Astrocyte (in vitro differentiated cells and primary cell): ENCODE results near the gene LRRC7. TPM values are rescaled to one million over a fixed set of nuclear protein-coding genes. Genes with fewer than 3 reads are reported as not detected.
"Not testable (repeated sequence)": the region's sequence is repeated elsewhere in the genome, so short reads cannot be mapped to it uniquely, and the experiment has no call there.

Experiments used
- DNase-seq: peaks from one replicate; pipeline ENCODE4 v3.0.0-alpha.2; 2010; ENCODE audit warnings: low read depth
- FAIRE-seq: peaks from 2 replicates; lab custom pipeline; 2011; peaks lifted over from hg19 to GRCh38; lab: Jason Lieb, UNC
- H2AFZ ChIP-seq: 2 replicates; pipeline ENCODE4 v1.6.0; 2012; ENCODE audit warnings: low read depth, low read length, inconsistent platforms
- H3K27ac ChIP-seq: 2 replicates; pipeline ENCODE4 v1.5.1; 2011; ENCODE audit warnings: low read depth, low read length, inconsistent platforms
- H3K27me3 ChIP-seq: 2 replicates; pipeline ENCODE4 v1.6.0; 2011; ENCODE audit warnings: low read length, inconsistent platforms; ENCODE audit not compliant: insufficient read depth
- H3K36me3 ChIP-seq: 2 replicates; pipeline ENCODE4 v1.5.1; 2011; ENCODE audit warnings: low read length, inconsistent platforms; ENCODE audit not compliant: insufficient read depth
- H3K4me1 ChIP-seq: 2 replicates; pipeline ENCODE4 v1.5.1; 2011; ENCODE audit warnings: low read length, inconsistent platforms; ENCODE audit not compliant: insufficient read depth
- H3K4me2 ChIP-seq: 2 replicates; pipeline ENCODE4 v1.6.0; 2012; ENCODE audit warnings: low read length, inconsistent platforms
- H3K4me3 ChIP-seq: 2 replicates; pipeline ENCODE4 v1.5.1; 2011; ENCODE audit warnings: low read depth, mild to moderate bottlenecking, low read length, inconsistent platforms; ENCODE audit not compliant: insufficient read depth
- H3K79me2 ChIP-seq: 2 replicates; pipeline ENCODE4 v1.6.0; 2012; ENCODE audit warnings: mild to moderate bottlenecking, low read length, inconsistent platforms; ENCODE audit not compliant: insufficient read depth
- H3K9ac ChIP-seq: 2 replicates; pipeline ENCODE4 v1.6.0; 2012; ENCODE audit warnings: mild to moderate bottlenecking, low read length, inconsistent platforms
- H3K9me3 ChIP-seq: 2 replicates; pipeline ENCODE4 v1.5.1; 2012; ENCODE audit warnings: low read depth, mild to moderate bottlenecking, low read length, inconsistent platforms; ENCODE audit not compliant: insufficient read depth
- H4K20me1 ChIP-seq: 2 replicates; pipeline ENCODE4 v1.6.0; 2012; ENCODE audit warnings: low read length, inconsistent platforms; ENCODE audit not compliant: insufficient read depth
- H3K27ac Mint-ChIP-seq: one replicate; pipeline ENCODE4 v1.8.0; 2021; ENCODE audit warnings: mild to moderate bottlenecking, mixed read lengths; ENCODE audit not compliant: unreplicated experiment
- H3K27me3 Mint-ChIP-seq: one replicate; pipeline ENCODE4 v1.8.0; 2021; ENCODE audit warnings: low read depth, mixed read lengths; ENCODE audit not compliant: unreplicated experiment
- H3K36me3 Mint-ChIP-seq: one replicate; pipeline ENCODE4 v1.8.0; 2021; ENCODE audit warnings: low read depth, mixed read lengths; ENCODE audit not compliant: unreplicated experiment
- H3K4me1 Mint-ChIP-seq: one replicate; pipeline ENCODE4 v1.8.0; 2021; ENCODE audit warnings: low read depth, mixed read lengths; ENCODE audit not compliant: unreplicated experiment
- H3K4me3 Mint-ChIP-seq: one replicate; pipeline ENCODE4 v1.8.0; 2021; ENCODE audit warnings: mild to moderate bottlenecking, moderate library complexity, mixed read lengths; ENCODE audit not compliant: unreplicated experiment
- H3K9me3 Mint-ChIP-seq: one replicate; pipeline ENCODE4 v1.8.0; 2021; ENCODE audit warnings: mild to moderate bottlenecking, mixed read lengths; ENCODE audit not compliant: unreplicated experiment
- EZH2 ChIP-seq: IDR thresholded peaks from 2 replicates; pipeline ENCODE4 v1.6.1; 2012; ENCODE audit warnings: mild to moderate bottlenecking, low read length, inconsistent platforms; ENCODE audit not compliant: insufficient read depth
- total RNA-seq: library from RNA; stranded (reverse); gene quantifications from 2 replicates; pipeline ENCODE4 v1.2.1, GENCODE V29; 2021
- TF ChIP-seq, protein P1 (sequence below): IDR thresholded peaks from 2 replicates; pipeline ENCODE4 v1.5.1; 2011; ENCODE audit warnings: low read depth, mild to moderate bottlenecking, inconsistent platforms, low read length, moderate library complexity; ENCODE audit not compliant: insufficient read depth

LRRC7 gene
- total RNA-seq, 1 donor from 2014 or later, result 0.27 TPM

DNA sequence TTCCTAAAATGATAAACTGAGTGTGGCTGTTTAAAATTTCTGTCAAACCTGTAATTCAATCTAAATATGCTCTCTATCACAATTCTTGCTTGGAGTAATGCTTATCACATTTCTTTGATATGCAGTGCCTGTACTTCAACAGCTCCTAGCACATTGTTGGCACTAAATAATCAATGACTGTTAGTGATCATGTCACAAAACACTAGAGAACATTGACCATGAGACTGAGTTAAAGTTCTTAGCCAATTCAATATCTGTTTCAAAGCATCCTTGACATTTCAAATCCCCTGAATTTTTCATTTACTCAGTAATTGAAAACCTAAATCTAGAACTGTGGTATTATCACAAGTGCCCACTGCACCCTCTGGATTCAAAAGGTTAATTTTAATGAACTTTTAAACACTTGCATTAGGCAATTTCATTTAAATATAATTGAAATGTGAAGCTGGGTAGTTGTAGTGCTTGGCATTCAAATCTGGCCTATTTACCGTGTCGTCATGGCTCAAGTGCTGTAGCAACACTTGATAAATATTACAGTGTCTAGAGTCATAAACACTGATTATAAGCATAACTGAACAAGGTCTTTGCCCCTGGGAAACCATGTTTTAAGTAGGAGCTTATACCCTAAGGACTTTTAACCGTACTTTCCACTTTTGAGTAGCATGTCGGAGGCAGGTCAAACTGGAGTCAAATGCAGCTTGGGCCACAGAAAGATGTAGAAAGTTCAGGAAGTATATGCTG lies 143.6 kb downstream of the LRRC7 start:
- no peak overlapping the region for H2AFZ ChIP-seq
- H3K4me3 ChIP-seq, result no peak overlapping the region
- Mint-ChIP-seq H3K4me3 (no peak overlapping the region), H3K27ac (no peak overlapping the region), H3K4me1 (no peaks in the 10 kb centered on the region), H3K36me3 (no peaks in the 10 kb centered on the region), H3K9me3 (no peaks in the 10 kb centered on the region), H3K27me3 (no peaks in the 10 kb centered on the region)
- no peak for FAIRE-seq
- H3K27me3 ChIP-seq, result no peaks in the 10 kb centered on the region
- H3K4me1 ChIP-seq, result no peaks in the 10 kb centered on the region
- no peaks in the 10 kb centered on the region for H4K20me1 ChIP-seq
- no peak overlapping the region for H3K4me2 ChIP-seq
- no peak overlapping the region for H3K9ac ChIP-seq
- no peak for TF ChIP-seq EZH2
- TF ChIP-seq, protein P1, sequence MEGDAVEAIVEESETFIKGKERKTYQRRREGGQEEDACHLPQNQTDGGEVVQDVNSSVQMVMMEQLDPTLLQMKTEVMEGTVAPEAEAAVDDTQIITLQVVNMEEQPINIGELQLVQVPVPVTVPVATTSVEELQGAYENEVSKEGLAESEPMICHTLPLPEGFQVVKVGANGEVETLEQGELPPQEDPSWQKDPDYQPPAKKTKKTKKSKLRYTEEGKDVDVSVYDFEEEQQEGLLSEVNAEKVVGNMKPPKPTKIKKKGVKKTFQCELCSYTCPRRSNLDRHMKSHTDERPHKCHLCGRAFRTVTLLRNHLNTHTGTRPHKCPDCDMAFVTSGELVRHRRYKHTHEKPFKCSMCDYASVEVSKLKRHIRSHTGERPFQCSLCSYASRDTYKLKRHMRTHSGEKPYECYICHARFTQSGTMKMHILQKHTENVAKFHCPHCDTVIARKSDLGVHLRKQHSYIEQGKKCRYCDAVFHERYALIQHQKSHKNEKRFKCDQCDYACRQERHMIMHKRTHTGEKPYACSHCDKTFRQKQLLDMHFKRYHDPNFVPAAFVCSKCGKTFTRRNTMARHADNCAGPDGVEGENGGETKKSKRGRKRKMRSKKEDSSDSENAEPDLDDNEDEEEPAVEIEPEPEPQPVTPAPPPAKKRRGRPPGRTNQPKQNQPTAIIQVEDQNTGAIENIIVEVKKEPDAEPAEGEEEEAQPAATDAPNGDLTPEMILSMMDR, result no peak
- H3K27ac ChIP-seq, result no peak overlapping the region
- H3K79me2 ChIP-seq, result no peaks in the 10 kb centered on the region
- no peaks in the 10 kb centered on the region for H3K9me3 ChIP-seq
- no peak for DNase-seq
- H3K36me3 ChIP-seq, result no peaks in the 10 kb centered on the region

DNA sequence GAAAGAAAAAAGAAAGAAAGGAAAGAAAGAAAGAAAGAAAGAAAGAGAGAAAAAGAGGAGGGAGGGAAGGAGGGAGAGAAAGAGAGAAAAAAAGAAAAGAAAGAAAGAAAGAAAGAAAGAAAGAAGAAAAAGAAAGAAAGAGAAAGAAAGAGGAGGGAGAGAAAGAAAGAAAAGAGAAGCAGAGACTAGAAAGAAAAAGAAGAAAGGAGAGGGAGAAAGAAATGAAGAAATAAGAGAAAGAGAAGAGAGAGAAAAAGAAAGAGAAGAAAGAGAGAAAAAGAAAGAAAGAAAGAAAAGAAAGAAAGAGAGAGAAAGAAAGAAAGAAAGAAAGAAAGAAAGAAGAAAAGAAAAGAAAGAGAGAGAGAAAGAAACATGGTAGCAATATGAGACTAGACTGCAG lies 150.1 kb downstream of the LRRC7 start:
- not testable (repeated sequence) for H3K4me1 Mint-ChIP-seq, H3K27ac Mint-ChIP-seq, H3K36me3 ChIP-seq, H3K27ac ChIP-seq, H3K4me1 ChIP-seq, H3K9me3 ChIP-seq, FAIRE-seq, H2AFZ ChIP-seq, DNase-seq, H3K4me2 ChIP-seq, H4K20me1 ChIP-seq, H3K4me3 ChIP-seq, H3K4me3 Mint-ChIP-seq, H3K9ac ChIP-seq, H3K79me2 ChIP-seq, H3K27me3 Mint-ChIP-seq, H3K27me3 ChIP-seq, H3K36me3 Mint-ChIP-seq, H3K9me3 Mint-ChIP-seq

DNA sequence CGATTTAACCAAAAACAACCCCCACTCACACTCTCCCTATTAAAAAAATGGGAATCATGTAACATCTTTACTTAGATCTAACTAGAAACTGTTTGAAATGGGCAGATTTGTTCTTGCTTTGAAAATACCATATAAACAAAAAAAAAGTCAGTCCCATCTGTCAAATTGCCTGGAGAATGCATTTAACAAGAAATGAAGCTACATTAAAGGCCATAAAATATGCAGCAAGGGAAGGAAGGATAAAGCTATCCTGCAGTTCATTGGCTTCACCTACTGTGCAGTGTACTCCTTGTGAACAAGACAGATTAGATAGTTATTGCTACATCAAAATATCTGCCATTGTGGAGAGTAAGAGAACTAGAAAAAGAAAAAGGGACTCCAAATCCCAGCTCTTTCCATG lies 160.5 kb downstream of the LRRC7 start:
- no peak overlapping the region for H3K4me3 Mint-ChIP-seq
- Histone ChIP-seq H3K4me3 (no peak overlapping the region), H2AFZ (no peak overlapping the region), H4K20me1 (no peaks in the 10 kb centered on the region), H3K27me3 (no peaks in the 10 kb centered on the region), H3K4me1 (no peaks in the 10 kb centered on the region), H3K4me2 (no peak overlapping the region), H3K79me2 (no peaks in the 10 kb centered on the region), H3K27ac (no peak overlapping the region), H3K36me3 (no peaks in the 10 kb centered on the region), H3K9ac (no peak overlapping the region), H3K9me3 (peaks cover 3% of the 10 kb centered on the region)
- no peak for TF ChIP-seq EZH2
- TF ChIP-seq, protein P1, result no peak
- no peaks in the 10 kb centered on the region for H3K27me3 Mint-ChIP-seq
- peaks cover 7% of the 10 kb centered on the region for H3K9me3 Mint-ChIP-seq
- no peak for DNase-seq
- H3K36me3 Mint-ChIP-seq, result no peaks in the 10 kb centered on the region
- no peak overlapping the region for H3K27ac Mint-ChIP-seq
- H3K4me1 Mint-ChIP-seq, result no peaks in the 10 kb centered on the region
- FAIRE-seq, result no peak
